Osteocyte (in vitro differentiated cells): ENCODE results near the gene ESPN. TPM values are rescaled to one million over a fixed set of nuclear protein-coding genes. Genes with fewer than 3 reads are reported as not detected.

Experiments
- DNase-seq: peaks from one replicate; pipeline ENCODE4 v3.0.0; 2021; ENCODE audit warnings: mixed read lengths; ENCODE audit not compliant: unreplicated experiment; ENCODE audit errors: extremely low spot score
- H3K27ac Mint-ChIP-seq: one replicate; pipeline ENCODE4 v1.8.0; 2021; ENCODE audit warnings: mild to moderate bottlenecking, mixed read lengths; ENCODE audit not compliant: unreplicated experiment
- H3K27me3 Mint-ChIP-seq: one replicate; pipeline ENCODE4 v1.8.0; 2021; ENCODE audit warnings: mixed read lengths; ENCODE audit not compliant: unreplicated experiment
- H3K36me3 Mint-ChIP-seq: one replicate; pipeline ENCODE4 v1.8.0; 2021; ENCODE audit warnings: mixed read lengths; ENCODE audit not compliant: unreplicated experiment
- H3K4me1 Mint-ChIP-seq: one replicate; pipeline ENCODE4 v1.8.0; 2021; ENCODE audit warnings: mixed read lengths; ENCODE audit not compliant: unreplicated experiment
- H3K4me3 Mint-ChIP-seq: one replicate; pipeline ENCODE4 v1.8.0; 2021; ENCODE audit warnings: mild to moderate bottlenecking, moderate library complexity, mixed read lengths; ENCODE audit not compliant: unreplicated experiment
- H3K9me3 Mint-ChIP-seq: one replicate; pipeline ENCODE4 v1.8.0; 2021; ENCODE audit warnings: mixed read lengths; ENCODE audit not compliant: unreplicated experiment
- CTCF ChIP-seq: fragments of 200-600 bp; sonication (generic); IDR thresholded peaks from 2 replicates; pipeline ENCODE4 v1.5.0; 2021; ENCODE audit warnings: antibody characterized with exemption, mild to moderate bottlenecking, moderate library complexity
- total RNA-seq: library from RNA; stranded (reverse); gene quantifications from 2 replicates; pipeline ENCODE4 v1.2.1, GENCODE V29; 2021

Gene ESPN
- total RNA-seq, 1 donor from 2014 or later = not detected

- DNase-seq = no peak
- H3K4me1 Mint-ChIP-seq = no peaks in the 10 kb centered on the region
- H3K9me3 Mint-ChIP-seq = no peaks in the 10 kb centered on the region
- peaks cover 18% of the 10 kb centered on the region for H3K36me3 Mint-ChIP-seq
- no peak overlapping the region for H3K27ac Mint-ChIP-seq
- no peaks in the 10 kb centered on the region for H3K27me3 Mint-ChIP-seq
- TF ChIP-seq CTCF = no peak
- no peak overlapping the region for H3K4me3 Mint-ChIP-seq
Observed at GRCh38 chr1:6471970-6472368, 47.4 kb downstream of the ESPN start.

GRCh38 chr1:6472391-6472790 is 47.8 kb downstream of the ESPN start:
- peak; percentile 34 for TF ChIP-seq CTCF
- Mint-ChIP-seq H3K4me1 (no peaks in the 10 kb centered on the region), H3K27me3 (no peaks in the 10 kb centered on the region), H3K36me3 (peaks cover 18% of the 10 kb centered on the region), H3K4me3 (no peak overlapping the region), H3K27ac (no peak overlapping the region), H3K9me3 (no peaks in the 10 kb centered on the region)
- DNase-seq = no peak

GRCh38 chr1:6473156-6473555 is 48.6 kb downstream of the ESPN start:
- no peaks in the 10 kb centered on the region for H3K4me1 Mint-ChIP-seq
- H3K27ac Mint-ChIP-seq = no peak overlapping the region
- TF ChIP-seq CTCF = no peak
- H3K4me3 Mint-ChIP-seq = no peak overlapping the region
- H3K27me3 Mint-ChIP-seq = no peaks in the 10 kb centered on the region
- H3K9me3 Mint-ChIP-seq = no peaks in the 10 kb centered on the region
- H3K36me3 Mint-ChIP-seq = peaks cover 18% of the 10 kb centered on the region
- no peak for DNase-seq

- H3K9me3 Mint-ChIP-seq = no peaks in the 10 kb centered on the region
- DNase-seq = no peak
- H3K27me3 Mint-ChIP-seq = no peaks in the 10 kb centered on the region
- H3K4me1 Mint-ChIP-seq = no peaks in the 10 kb centered on the region
- no peak overlapping the region for H3K4me3 Mint-ChIP-seq
- H3K27ac Mint-ChIP-seq = no peak overlapping the region
- no peak for TF ChIP-seq CTCF
- H3K36me3 Mint-ChIP-seq = peaks cover 16% of the 10 kb centered on the region
Observed at GRCh38 chr1:6473974-6474814, 49.6 kb downstream of the ESPN start.

GRCh38 chr1:6474815-6475282 is 50.3 kb downstream of the ESPN start:
- H3K36me3 Mint-ChIP-seq = peaks cover 14% of the 10 kb centered on the region
- no peak overlapping the region for H3K27ac Mint-ChIP-seq
- no peaks in the 10 kb centered on the region for H3K4me1 Mint-ChIP-seq
- no peak for TF ChIP-seq CTCF
- no peak overlapping the region for H3K4me3 Mint-ChIP-seq
- DNase-seq = no peak
- H3K9me3 Mint-ChIP-seq = no peaks in the 10 kb centered on the region
- no peaks in the 10 kb centered on the region for H3K27me3 Mint-ChIP-seq
